Heart left ventricle (tissue), 13 donors: ENCODE data around the gene PLCB4.

Experiments used
- POLR2A ChIP-seq, 2 donors: fragments of 450-650 bp; IDR thresholded peaks; one replicate each; pipeline ENCODE4 v1.6.1; 2017; ENCODE audit warnings: antibody characterized with exemption in 2 of 2, mild to moderate bottlenecking in 2 of 2, moderate library complexity in 2 of 2
- TF ChIP-seq, protein P1 (sequence below), 12 donors: fragments of 200-600 bp; sonication (generic) in 4 of 12; IDR thresholded peaks; one replicate each; pipeline versions ENCODE4 v1.5.0 to v1.8.0; 2018 to 2022; ENCODE audit warnings: antibody characterized with exemption in 12 of 12, mild to moderate bottlenecking in 5 of 12
- donor health status: ischemic (EF 13 %, LVEDD 7.1; RV severe dilation, severe dysfunction).
- donor health status: DM: no; HTN: yes; CAD: no.
- donor health status: DM: no; HTN: no; CAD: no.
- donor health status: ischemic (EF 25% LVEDD 6.9; RV normal size, moderate dysfunction).
- donor health status: ischemic (EF 25% LVEDD 5.7; RV mildly dilated, moderate dysfunction).
- donor health status: ischemic (EF 35%, LVEDD 5.7; RV mildly dilated, moderate dysfunction).
- donor health status: nonischemic (EF 11% LVEDD 7.7; RV severe dilation, severe dysfunction).
- donor health status: DM: yes; HTN: yes; CAD: no.
- donor health status: PGD.
- donor health status: ischemic (EF 29% LVEDD 5.4; RV normal size, mild dysfunction).
- donor health status: nonischemic (EF 23%, LVEDD 6.1; RV moderate dilation, normal function).

DNA sequence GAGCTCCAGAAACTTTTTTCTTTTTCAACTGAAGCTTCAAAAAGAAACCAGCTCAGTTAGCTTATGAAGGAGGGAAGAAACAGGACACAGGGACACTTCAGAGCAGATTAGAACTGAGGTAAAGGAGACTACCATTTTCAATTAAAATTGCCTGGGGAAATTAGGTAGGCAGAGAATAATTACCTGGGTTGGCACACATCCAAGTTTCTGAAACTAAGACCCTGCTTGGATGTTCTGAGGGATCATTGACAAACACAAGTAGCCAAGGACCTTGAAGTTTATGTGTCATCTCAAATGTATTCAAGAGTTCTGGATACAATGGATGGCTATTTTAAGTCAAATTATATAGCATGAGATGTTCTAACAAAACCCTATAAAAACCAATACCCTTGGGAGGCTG lies 137.6 kb downstream of the PLCB4 start:
- TF ChIP-seq, protein P1, sequence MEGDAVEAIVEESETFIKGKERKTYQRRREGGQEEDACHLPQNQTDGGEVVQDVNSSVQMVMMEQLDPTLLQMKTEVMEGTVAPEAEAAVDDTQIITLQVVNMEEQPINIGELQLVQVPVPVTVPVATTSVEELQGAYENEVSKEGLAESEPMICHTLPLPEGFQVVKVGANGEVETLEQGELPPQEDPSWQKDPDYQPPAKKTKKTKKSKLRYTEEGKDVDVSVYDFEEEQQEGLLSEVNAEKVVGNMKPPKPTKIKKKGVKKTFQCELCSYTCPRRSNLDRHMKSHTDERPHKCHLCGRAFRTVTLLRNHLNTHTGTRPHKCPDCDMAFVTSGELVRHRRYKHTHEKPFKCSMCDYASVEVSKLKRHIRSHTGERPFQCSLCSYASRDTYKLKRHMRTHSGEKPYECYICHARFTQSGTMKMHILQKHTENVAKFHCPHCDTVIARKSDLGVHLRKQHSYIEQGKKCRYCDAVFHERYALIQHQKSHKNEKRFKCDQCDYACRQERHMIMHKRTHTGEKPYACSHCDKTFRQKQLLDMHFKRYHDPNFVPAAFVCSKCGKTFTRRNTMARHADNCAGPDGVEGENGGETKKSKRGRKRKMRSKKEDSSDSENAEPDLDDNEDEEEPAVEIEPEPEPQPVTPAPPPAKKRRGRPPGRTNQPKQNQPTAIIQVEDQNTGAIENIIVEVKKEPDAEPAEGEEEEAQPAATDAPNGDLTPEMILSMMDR (IDR thresholded peaks at IDR 0.05), result no peak
- no peak for TF ChIP-seq POLR2A (IDR thresholded peaks at IDR 0.05)
